Upper lobe of left lung (tissue), 6 donors: ENCODE measurements around the gene DENND2C. TPM values are rescaled to one million over a fixed set of nuclear protein-coding genes. Genes with fewer than 3 reads are reported as not detected.

Source experiments
- ATAC-seq, 2 donors: fragments of 200-7000 bp; cut with Tn5 transposase; one replicate each; pipeline ENCODE4 v1.9.1; 2022; ENCODE audit warnings: mild to moderate bottlenecking in 2 of 2, moderate library complexity in 2 of 2; ENCODE audit not compliant: low FRiP score in 2 of 2
- DNase-seq, 2 donors: peaks; one replicate each; pipeline ENCODE4 v3.0.0-alpha.2; 2019 to 2020
- H3K27ac ChIP-seq, 4 donors: fragments of 200-600 bp; sonication (generic); one replicate each; pipeline ENCODE4 v1.5.1; 2016 to 2019
- H3K27me3 ChIP-seq, 4 donors: fragments of 200-600 bp; sonication (generic); one replicate each; pipeline ENCODE4 v1.5.1; 2017 to 2019
- H3K36me3 ChIP-seq, 4 donors: fragments of 200-600 bp; sonication (generic); one replicate each; pipeline ENCODE4 v1.5.1; 2016 to 2019
- H3K4me1 ChIP-seq, 4 donors: fragments of 200-600 bp; sonication (generic); one replicate each; pipeline ENCODE4 v1.5.1; 2018 to 2019
- H3K4me3 ChIP-seq, 4 donors: fragments of 200-600 bp; sonication (generic); one replicate each; pipeline ENCODE4 v1.5.1; 2017 to 2019; ENCODE audit warnings: mild to moderate bottlenecking in 2 of 4, moderate library complexity in 1 of 4
- H3K9me3 ChIP-seq, 4 donors: fragments of 200-600 bp; sonication (generic); one replicate each; pipeline ENCODE4 v1.5.1; 2018 to 2019
- EP300 ChIP-seq, 4 donors: sonication (generic); formaldehyde crosslinking; IDR thresholded peaks; one replicate each; pipeline ENCODE4 v1.5.1; 2017; ENCODE audit warnings: antibody characterized with exemption in 4 of 4, control low read depth in 2 of 4
- POLR2A ChIP-seq, 4 donors: fragments of 450-650 bp; IDR thresholded peaks; one replicate each; pipeline ENCODE4 v1.5.1; 2016 to 2017; ENCODE audit warnings: antibody characterized with exemption in 4 of 4, mild to moderate bottlenecking in 2 of 4
- POLR2AphosphoS5 ChIP-seq, 2 donors: sonication (generic); formaldehyde crosslinking; IDR thresholded peaks; one replicate each; pipeline ENCODE4 v1.5.1; 2017; ENCODE audit warnings: antibody characterized with exemption in 2 of 2
- WGBS, 2 donors: methylation state at CpG; one replicate each; pipeline ENCODE4 v1.1.5; 2017 to 2018; 5-methylcytosine and 5-hydroxymethylcytosine counted together
- total RNA-seq, 6 donors: library from RNA; depleted of rRNA in 4 of 6; stranded (reverse); fragments of >200 nt in 4 of 6; gene quantifications; one replicate each; pipeline versions ENCODE4 v1.1.0 to v1.2.1, GENCODE V29; 2016 to 2021
- TF ChIP-seq, protein P1 (sequence below), 6 experiments: fragments of 450-650 bp in 4 of 6; fragments of 200-600 bp in 2 of 6; sonication (generic) in 2 of 6; IDR thresholded peaks; one replicate each; pipeline ENCODE4 v1.5.1; 2016 to 2019; ENCODE audit warnings: antibody characterized with exemption in 6 of 6
- donor health status: DM: no; HTN: no; CAD: no; lungs with moderate emphysema.
- donor health status: DM: no; HTN: yes; CAD: no; lungs with severe emphysema.

The DENND2C gene
- total RNA-seq, 6 donors from 2014 or later: 2.1 to 6.5 (median 3.6) TPM

GRCh38 chr1:114676115-114676514 is 6.3 kb upstream of the DENND2C start:
- H3K36me3 ChIP-seq: no peaks in the 10 kb centered on the region
- ATAC-seq: no peak
- DNase-seq: no peak
- no peak overlapping the region for H3K27ac ChIP-seq
- no peak for TF ChIP-seq POLR2A (IDR thresholded peaks at IDR 0.05)
- TF ChIP-seq, protein P1, sequence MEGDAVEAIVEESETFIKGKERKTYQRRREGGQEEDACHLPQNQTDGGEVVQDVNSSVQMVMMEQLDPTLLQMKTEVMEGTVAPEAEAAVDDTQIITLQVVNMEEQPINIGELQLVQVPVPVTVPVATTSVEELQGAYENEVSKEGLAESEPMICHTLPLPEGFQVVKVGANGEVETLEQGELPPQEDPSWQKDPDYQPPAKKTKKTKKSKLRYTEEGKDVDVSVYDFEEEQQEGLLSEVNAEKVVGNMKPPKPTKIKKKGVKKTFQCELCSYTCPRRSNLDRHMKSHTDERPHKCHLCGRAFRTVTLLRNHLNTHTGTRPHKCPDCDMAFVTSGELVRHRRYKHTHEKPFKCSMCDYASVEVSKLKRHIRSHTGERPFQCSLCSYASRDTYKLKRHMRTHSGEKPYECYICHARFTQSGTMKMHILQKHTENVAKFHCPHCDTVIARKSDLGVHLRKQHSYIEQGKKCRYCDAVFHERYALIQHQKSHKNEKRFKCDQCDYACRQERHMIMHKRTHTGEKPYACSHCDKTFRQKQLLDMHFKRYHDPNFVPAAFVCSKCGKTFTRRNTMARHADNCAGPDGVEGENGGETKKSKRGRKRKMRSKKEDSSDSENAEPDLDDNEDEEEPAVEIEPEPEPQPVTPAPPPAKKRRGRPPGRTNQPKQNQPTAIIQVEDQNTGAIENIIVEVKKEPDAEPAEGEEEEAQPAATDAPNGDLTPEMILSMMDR (IDR thresholded peaks at IDR 0.05): no peak
- no peak for TF ChIP-seq EP300 (IDR thresholded peaks at IDR 0.05)
- no peak for TF ChIP-seq POLR2AphosphoS5 (IDR thresholded peaks at IDR 0.05)
- 83 to 84% methylated on average over 1 of the region's 1 CpG for WGBS, 2 donors
- no peaks in the 10 kb centered on the region for H3K9me3 ChIP-seq
- H3K4me1 ChIP-seq: peaks cover 0 to 5% (median 1%) of the 10 kb centered on the region in 4 donors
- H3K27me3 ChIP-seq: no peaks in the 10 kb centered on the region
- H3K4me3 ChIP-seq: no peak overlapping the region

- DNase-seq: peak; percentile 6 to 53
Measured at GRCh38 chr1:114671939-114672275, 2.1 kb upstream of the DENND2C start.

GRCh38 chr1:114671011-114671938 is 1.4 kb upstream of the DENND2C start:
- no peak for DNase-seq
- H3K36me3 ChIP-seq: no peaks in the 10 kb centered on the region
- TF ChIP-seq, protein P1 (IDR thresholded peaks at IDR 0.05): peak in 3 of 6 experiments; percentile 21 to 29 (median 28)
- TF ChIP-seq POLR2A (IDR thresholded peaks at IDR 0.05): no peak
- WGBS, 2 donors: 59 to 69% methylated on average over 9 of the region's 9 CpGs
- H3K4me3 ChIP-seq: peak overlapping the region in 3 of 4 donors; percentile 61 to 86 (median 77)
- H3K4me1 ChIP-seq: peaks cover 0 to 21% (median 8%) of the 10 kb centered on the region in 4 donors
- no peak for ATAC-seq
- peak overlapping the region in 3 of 4 donors; percentile 82 to 90 (median 87) for H3K27ac ChIP-seq
- no peaks in the 10 kb centered on the region for H3K9me3 ChIP-seq
- no peaks in the 10 kb centered on the region for H3K27me3 ChIP-seq

More at GRCh38 chr1:114671939-114672275, 2.1 kb upstream of the DENND2C start:
- Histone ChIP-seq H3K36me3 (no peaks in the 10 kb centered on the region), H3K4me3 (no peak overlapping the region), H3K27me3 (no peaks in the 10 kb centered on the region), H3K4me1 (peaks cover 0 to 21% (median 8%) of the 10 kb centered on the region in 4 donors), H3K9me3 (no peaks in the 10 kb centered on the region), H3K27ac (peak overlapping the region in 1 of 4 donors; percentile 32)
- WGBS, 2 donors: 69 to 77% methylated on average over 7 of the region's 7 CpGs
- ATAC-seq: no peak
- TF ChIP-seq POLR2AphosphoS5 (IDR thresholded peaks at IDR 0.05): no peak
- TF ChIP-seq, protein P1 (IDR thresholded peaks at IDR 0.05): no peak
- no peak for TF ChIP-seq EP300 (IDR thresholded peaks at IDR 0.05)
- no peak for TF ChIP-seq POLR2A (IDR thresholded peaks at IDR 0.05)

DNA sequence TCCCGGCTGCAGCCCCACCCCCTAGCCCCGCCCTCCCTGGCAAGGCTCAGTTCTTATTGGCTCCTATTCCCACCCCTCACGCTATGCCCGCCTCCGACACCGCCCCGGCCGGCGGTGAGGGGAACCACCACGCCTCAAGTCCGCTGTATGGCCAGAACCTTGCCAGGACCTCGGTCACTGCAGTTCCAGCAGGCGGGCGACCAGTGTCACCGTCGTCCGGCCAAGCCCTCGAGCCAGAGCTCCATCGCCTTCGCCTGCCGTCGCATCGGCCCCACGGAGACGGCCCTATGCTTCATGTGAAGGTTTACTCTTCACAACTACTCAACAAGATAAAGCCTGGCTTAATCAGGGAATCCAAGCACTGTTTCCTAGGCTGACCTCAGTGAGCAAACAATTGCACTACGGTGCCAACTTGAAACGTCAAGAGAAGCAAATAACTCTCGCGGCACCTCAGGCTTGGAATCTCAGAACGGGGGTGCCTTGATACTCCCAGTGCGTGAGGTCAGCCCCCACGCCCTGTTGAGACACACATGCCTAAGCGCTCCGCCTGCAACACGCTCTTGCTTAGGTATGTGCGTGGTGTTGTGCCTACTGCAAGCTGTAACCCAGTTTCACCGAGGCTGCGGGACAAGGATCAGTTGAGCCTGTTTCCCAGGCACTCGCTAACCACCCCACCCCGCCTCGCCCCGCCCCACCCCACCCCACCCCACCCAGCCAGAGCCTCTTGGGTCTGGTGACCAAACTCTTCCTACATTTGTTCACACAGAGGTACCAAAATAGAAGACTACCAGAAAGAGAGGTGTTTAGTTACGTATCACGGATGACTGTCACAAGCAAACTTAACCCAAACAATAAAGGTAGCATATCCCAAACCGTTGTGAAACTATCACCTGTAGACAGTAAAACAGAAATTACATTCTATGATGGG is 498 bp upstream of the DENND2C start:
- TF ChIP-seq, protein P1 (IDR thresholded peaks at IDR 0.05): peak; percentile 12 to 50 (median 38)
- TF ChIP-seq POLR2A (IDR thresholded peaks at IDR 0.05) (peak in 3 of 4 donors; percentile 46 to 82 (median 80)), EP300 (IDR thresholded peaks at IDR 0.05) (no peak), POLR2AphosphoS5 (IDR thresholded peaks at IDR 0.05) (peak in 1 of 2 donors; percentile 81)
- Histone ChIP-seq H3K4me1 (peaks cover 0 to 21% (median 8%) of the 10 kb centered on the region in 4 donors), H3K4me3 (peak overlapping the region; percentile 38 to 86 (median 69)), H3K9me3 (no peaks in the 10 kb centered on the region), H3K36me3 (no peaks in the 10 kb centered on the region), H3K27ac (peak overlapping the region; percentile 81 to 90 (median 84)), H3K27me3 (no peaks in the 10 kb centered on the region)
- DNase-seq: peak; percentile 96 to 97
- ATAC-seq: peak; percentile 99
- 4 to 10% methylated on average over 14 to 44 of the region's 45 CpGs for WGBS, 2 donors
